Renal pelvis (tissue), 4 donors: ENCODE measurements around the gene TLL2. TPM values are rescaled to one million over a fixed set of nuclear protein-coding genes. Genes with fewer than 3 reads are reported as not detected.

ENCODE experiments used
- DNase-seq: peaks from one replicate; pipeline ENCODE4 v3.0.0-alpha.2; 2013
- polyA plus RNA-seq, 3 donors: library from polyadenylated mRNA; unstranded; fragments of 120-200 nt; gene quantifications; one replicate each; pipeline ENCODE4 v1.2.1, GENCODE V29; 2013; ENCODE audit not compliant: insufficient read length in 3 of 3

Gene TLL2
- polyA plus RNA-seq, 3 donors: 0.71 to 1.1 (median 1.1) TPM

DNA sequence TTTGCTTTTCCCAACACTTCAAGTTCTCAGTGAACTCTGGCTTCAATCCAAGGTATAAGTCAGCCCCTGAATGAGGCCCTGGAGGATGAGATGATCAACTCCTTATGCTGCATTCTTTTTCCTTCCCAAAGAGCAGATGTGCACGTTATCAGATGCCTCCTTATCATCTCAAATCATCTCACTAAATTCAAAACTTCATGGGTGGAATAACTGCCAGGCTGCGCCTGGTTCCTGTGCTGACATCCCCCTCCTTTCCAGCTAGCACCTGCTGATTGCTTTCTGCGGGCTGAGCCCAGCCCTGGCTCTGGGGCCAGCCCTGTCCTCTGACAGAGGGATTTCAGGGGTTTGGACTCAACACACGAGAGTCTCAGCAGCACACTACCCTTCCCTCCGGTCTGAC, 44.9 kb downstream of the TLL2 start:
- no peak for DNase-seq

- DNase-seq: no peak
Observed at GRCh38 chr10:96465599-96465998, 48.1 kb downstream of the TLL2 start.

GRCh38 chr10:96463562-96463961, 50.2 kb downstream of the TLL2 start:
- no peak for DNase-seq

- DNase-seq: no peak
Observed at GRCh38 chr10:96462606-96463151, 51.0 kb downstream of the TLL2 start.

DNA sequence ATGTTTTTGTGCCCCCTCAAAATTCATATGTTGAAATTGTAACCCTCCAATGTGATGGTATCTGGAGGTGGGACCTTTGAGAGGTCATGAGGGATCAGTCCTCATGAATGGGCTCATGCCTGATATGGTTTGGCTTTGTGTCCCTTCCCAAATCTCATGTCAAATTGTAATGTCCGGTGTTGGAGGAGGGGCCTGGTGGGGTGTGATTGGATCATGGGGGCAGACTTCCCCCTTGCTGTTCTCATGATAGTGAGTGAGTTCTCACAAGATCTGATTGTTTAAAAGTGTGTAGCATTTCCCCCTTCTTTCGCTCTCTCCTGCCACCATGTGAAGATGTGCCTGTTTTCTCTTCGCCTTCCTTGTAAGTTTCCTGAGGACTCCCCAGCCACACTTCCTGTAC, 53.4 kb downstream of the TLL2 start:
- DNase-seq: no peak

DNA sequence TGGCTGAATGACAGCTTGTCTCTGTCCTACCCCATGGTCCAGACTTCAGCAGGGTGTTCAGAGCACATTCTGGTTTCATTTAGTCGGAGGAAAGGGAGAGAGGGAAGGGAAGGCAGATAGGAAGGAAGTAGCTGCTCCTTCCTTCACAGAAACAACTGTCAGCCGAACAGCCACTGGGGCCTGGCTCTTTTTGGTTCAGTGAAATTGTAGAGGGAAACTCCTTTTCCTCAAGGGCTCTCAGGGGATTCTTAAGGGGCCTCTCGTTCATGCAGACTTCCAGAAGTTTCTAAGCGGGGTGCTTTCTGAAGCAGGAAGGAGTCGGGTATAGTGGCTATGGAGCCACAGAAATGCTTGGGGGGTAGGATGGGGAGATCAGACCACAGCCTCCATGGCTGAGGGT, 56.4 kb downstream of the TLL2 start:
- DNase-seq: no peak

- DNase-seq: no peak
Observed at GRCh38 chr10:96456296-96456840, 57.4 kb downstream of the TLL2 start.

- no peak for DNase-seq
Observed at GRCh38 chr10:96453856-96454583, 59.7 kb downstream of the TLL2 start.

- DNase-seq: no peak
Observed at GRCh38 chr10:96452494-96453153, 61.1 kb downstream of the TLL2 start.

DNA sequence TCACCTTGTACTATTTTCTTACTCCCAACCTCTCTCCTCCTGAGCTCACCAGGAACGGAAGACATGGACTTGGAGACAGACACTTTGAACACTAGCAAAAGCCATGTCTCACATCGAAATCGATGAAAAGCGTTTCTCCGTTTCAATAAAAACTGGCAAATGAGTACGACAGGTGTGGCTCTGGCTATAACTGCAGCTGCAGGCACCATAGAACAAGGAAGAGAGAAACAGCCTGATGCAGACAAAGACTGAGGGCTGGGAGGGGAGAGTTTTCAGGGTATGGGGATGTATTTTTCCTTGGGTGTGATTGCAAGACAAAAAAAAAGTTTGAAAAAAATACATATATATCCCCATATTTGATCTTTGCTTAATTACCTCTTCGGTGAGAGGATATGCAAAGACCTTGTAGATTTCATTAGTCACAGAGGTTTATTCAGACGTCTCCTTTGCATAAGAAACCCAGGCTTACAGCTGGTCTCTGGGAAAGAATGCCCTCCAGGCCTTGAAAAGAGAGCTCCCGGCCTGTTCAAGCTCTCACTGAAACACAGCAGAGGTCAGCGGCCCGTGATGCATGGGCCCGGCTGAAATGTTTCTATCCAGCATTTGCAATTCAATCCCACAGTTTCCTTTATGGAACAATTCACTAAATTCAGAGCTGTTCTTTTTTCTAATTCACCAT, 63.1 kb downstream of the TLL2 start:
- DNase-seq: no peak

DNA sequence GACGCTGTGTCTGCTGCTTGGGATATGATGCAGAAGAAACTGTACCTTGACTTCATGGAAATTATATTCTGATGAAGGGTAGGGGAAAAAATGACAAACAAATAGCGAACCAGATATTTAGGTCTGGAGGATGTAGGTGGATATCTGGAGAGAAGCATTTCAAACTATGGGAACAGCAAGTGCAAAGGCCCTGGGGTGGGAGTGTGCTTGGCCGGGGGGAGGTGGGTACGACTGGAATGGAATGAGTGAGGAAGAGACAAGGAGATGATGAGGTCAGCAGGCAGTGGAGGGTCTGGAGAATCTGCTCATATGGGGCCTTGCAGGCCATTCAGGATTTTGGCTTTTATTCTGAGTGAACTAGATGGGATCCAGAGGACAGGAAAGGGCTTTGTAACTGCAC, 65.2 kb downstream of the TLL2 start:
- DNase-seq: no peak

- DNase-seq: no peak
Observed at GRCh38 chr10:96448021-96448457, 65.7 kb downstream of the TLL2 start.

- no peak for DNase-seq
Observed at GRCh38 chr10:96446966-96447596, 66.6 kb downstream of the TLL2 start.

DNA sequence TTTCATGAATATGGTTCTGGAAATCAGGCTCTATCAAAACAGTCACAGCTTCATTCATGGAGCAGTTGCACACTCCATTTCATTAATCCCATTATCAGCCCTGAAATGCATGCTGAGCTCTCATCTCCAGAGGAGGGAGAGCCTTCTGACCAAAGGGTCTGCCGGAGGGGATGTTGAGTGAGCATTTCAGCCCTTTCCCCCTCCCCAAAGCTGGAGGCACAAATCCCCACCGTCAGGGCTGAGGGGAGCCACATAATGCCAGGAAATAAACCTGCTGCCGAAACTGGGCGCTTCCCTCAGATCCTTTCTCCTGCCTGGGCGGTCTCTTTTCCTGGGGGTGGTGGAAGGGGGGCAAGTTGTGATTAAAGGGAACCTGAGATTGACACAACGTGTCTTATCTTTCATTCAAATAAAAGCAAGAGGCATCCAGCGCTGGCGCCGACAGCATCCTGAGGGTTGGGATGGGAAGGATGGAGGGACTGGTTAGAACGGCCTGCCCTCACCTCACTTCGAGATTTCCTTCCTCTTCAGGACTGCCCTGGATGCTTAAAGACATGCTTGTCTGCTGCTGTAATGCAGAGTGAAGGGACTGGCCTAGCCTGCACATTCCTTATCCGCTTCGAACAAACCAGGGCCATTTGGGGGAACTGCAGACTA, 71.6 kb downstream of the TLL2 start:
- no peak for DNase-seq

DNA sequence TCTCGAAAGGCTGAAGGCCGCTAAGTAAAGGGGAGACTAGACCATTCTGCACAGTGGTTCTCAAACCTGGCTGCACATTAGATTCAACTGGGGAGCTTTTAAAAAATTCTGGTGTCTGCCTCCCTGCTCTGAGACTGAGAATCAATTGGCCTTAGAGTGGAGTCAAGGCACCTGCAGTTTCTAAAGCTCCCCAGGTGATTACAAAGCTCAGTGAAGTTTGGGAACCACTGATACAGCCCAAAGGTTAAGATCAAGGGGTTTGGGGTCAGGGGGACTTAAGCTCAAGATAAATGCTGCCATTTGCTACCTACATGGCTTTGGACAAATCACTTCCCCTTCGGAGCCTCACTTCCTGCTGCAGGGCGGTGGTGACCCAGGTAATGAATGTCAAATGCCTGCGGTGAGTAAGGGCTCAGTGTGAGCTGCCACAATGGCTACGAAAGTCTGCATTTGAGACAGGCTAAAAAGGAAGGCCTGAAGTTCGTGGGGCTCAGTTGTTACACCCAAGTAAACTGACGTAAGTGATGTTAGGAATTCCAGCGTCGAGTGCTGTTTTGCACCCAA, 72.3 kb downstream of the TLL2 start:
- DNase-seq: no peak

GRCh38 chr10:96440361-96441292, 73.1 kb downstream of the TLL2 start:
- no peak for DNase-seq

GRCh38 chr10:96439725-96440124, 74.0 kb downstream of the TLL2 start:
- DNase-seq: no peak

DNA sequence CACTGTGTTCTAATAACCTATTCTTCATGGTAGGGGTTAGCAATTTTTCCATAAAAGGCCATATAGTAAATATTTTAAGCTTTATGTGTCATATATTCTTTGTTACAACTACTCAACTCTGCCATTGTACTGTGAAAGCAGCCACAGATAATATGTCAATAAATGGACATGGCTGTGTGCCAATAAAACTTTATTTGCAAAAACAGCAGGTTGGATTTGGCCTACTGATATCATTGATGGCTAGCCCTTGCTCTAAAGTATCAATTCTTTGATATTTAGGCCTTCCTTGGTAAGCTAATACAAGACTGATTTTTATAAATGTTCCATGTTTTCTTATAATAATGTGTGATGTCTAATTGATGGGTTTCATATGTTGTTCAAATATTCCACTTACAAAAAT, 77.7 kb downstream of the TLL2 start:
- DNase-seq: no peak

- no peak for DNase-seq
Observed at GRCh38 chr10:96431211-96431970, 82.3 kb downstream of the TLL2 start.
